Measurements from ENCODE around the gene ACSBG1. TPM values are rescaled to one million over a fixed set of nuclear protein-coding genes. Genes with fewer than 3 reads are reported as not detected.

ACSBG1 gene
- total and polyA plus RNA-seq, 10 donors: 0.16 to 0.33 (median 0.25) TPM; not detected in 4

DNA sequence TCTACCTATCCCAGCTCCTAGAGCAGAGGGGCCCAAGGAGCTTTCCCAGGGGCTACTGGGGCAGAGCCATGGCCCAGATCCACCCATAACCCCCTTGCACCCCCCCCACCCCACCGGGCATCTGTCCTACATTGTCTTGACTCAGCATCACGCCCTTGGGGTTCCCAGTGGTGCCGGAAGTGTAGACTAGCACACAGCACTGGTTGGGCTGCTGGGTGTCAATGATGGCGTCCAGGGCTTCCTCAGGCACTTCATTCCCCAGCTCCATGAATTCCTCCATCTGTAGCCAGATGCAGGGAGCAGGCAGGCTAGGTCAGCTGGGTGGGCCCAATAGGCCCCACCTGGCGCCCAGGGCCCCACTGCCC is 52.0 kb downstream of the ACSBG1 start:
- no peak for TF ChIP-seq POLR2A (IDR thresholded peaks at IDR 0.05)
- no peak for TF ChIP-seq POLR2AphosphoS5 (IDR thresholded peaks at IDR 0.05)
- TF ChIP-seq, protein P1, sequence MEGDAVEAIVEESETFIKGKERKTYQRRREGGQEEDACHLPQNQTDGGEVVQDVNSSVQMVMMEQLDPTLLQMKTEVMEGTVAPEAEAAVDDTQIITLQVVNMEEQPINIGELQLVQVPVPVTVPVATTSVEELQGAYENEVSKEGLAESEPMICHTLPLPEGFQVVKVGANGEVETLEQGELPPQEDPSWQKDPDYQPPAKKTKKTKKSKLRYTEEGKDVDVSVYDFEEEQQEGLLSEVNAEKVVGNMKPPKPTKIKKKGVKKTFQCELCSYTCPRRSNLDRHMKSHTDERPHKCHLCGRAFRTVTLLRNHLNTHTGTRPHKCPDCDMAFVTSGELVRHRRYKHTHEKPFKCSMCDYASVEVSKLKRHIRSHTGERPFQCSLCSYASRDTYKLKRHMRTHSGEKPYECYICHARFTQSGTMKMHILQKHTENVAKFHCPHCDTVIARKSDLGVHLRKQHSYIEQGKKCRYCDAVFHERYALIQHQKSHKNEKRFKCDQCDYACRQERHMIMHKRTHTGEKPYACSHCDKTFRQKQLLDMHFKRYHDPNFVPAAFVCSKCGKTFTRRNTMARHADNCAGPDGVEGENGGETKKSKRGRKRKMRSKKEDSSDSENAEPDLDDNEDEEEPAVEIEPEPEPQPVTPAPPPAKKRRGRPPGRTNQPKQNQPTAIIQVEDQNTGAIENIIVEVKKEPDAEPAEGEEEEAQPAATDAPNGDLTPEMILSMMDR (IDR thresholded peaks at IDR 0.05 in 8 of 11, conservative IDR thresholded peaks at IDR 0.05 in 3 of 11): no peak
- no peak overlapping the region for H3K4me3 ChIP-seq

DNA sequence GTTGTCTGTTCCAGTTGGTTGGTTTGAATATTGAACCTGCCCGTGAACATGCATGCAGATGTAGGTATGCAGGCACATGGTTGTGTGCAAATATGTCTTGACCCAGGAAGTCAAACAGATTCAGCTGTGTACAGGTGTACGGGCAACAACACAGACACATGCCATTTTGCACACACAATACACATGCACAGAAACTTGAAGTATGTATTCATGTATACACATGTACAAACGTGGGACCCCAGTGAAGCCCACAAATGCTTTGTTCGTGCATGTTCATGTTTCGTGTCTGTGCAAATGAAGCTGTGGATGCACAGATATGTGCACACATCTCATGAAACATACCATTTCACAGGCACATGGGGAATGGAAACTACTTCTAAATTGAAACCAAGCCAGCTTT is 54.5 kb downstream of the ACSBG1 start:
- Histone ChIP-seq H3K36me3 (no peaks in the 10 kb centered on the region), H3K4me3 (no peak overlapping the region), H3K27ac (no peak overlapping the region), H3K4me1 (peaks cover 0 to 11% (median 2%) of the 10 kb centered on the region in 6 donors), H3K27me3 (replicated peaks in 1 of 7) (no peaks in the 10 kb centered on the region), H3K9me3 (no peaks in the 10 kb centered on the region)
- TF ChIP-seq, protein P1 (IDR thresholded peaks at IDR 0.05 in 8 of 11, conservative IDR thresholded peaks at IDR 0.05 in 3 of 11): no peak
- TF ChIP-seq POLR2A (IDR thresholded peaks at IDR 0.05) (no peak), POLR2AphosphoS5 (IDR thresholded peaks at IDR 0.05) (no peak)
- DNase-seq: no peak
- 85 to 94% (median 91%) methylated on average over 5 of the region's 5 CpGs for WGBS, 5 donors
- intact Hi-C loops (cut with DNase I; ENCODE audit: low total_unique reads): no loop called here

More for the DNA sequence above, 52.0 kb downstream of the ACSBG1 start:
- no peaks in the 10 kb centered on the region for H3K36me3 ChIP-seq
- no peak for DNase-seq
- peaks cover 0 to 4% (median 0%) of the 10 kb centered on the region in 6 donors for H3K4me1 ChIP-seq
- H3K9me3 ChIP-seq: no peaks in the 10 kb centered on the region
- no peak overlapping the region for H3K27ac ChIP-seq
- 83 to 100% (median 94%) methylated on average over 5 of the region's 5 CpGs for WGBS, 5 donors
- H3K27me3 ChIP-seq (replicated peaks in 1 of 7): no peaks in the 10 kb centered on the region
- intact Hi-C loops (cut with DNase I; ENCODE audit: low total_unique reads): no loop called here

DNA sequence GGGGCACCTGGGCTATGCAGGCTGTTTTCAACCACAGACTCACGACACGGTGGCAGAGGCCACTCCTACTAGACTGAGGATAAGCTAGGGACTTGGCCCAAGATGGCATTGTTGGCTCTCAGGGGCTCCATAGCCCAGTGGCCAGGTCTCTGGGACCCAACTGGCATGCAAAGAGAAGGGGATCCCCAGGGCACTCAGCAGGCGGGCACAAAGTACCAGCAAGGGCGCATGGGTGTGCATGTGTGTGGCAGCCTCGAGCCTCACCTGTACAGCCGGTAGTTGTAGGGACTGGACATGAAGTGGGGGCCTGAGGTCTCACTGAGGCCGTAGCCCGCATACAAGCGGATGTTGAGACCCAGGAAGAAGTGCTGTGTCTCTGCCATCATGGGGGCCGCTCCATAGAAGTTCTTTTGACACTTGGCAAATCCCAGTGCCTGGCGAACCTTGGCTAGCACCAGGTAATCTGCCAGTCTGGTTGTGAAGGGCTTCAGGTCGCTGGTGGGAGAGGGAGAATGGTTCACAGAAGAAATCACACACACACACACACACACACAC is 55.0 kb downstream of the ACSBG1 start:
- intact Hi-C loops (cut with DNase I; ENCODE audit: low total_unique reads): no loop called here
- no peak for DNase-seq
- WGBS, 5 donors: 84 to 96% (median 91%) methylated on average over 11 to 12 of the region's 12 CpGs
- no peaks in the 10 kb centered on the region for H3K36me3 ChIP-seq
- H3K4me3 ChIP-seq: no peak overlapping the region
- H3K9me3 ChIP-seq: no peaks in the 10 kb centered on the region
- TF ChIP-seq POLR2AphosphoS5 (IDR thresholded peaks at IDR 0.05) (no peak), POLR2A (IDR thresholded peaks at IDR 0.05) (no peak)
- TF ChIP-seq, protein P1 (IDR thresholded peaks at IDR 0.05 in 8 of 11, conservative IDR thresholded peaks at IDR 0.05 in 3 of 11): no peak
- no peaks in the 10 kb centered on the region for H3K27me3 ChIP-seq (replicated peaks in 1 of 7)
- H3K27ac ChIP-seq: no peak overlapping the region
- H3K4me1 ChIP-seq: peaks cover 0 to 17% (median 7%) of the 10 kb centered on the region in 6 donors

DNA sequence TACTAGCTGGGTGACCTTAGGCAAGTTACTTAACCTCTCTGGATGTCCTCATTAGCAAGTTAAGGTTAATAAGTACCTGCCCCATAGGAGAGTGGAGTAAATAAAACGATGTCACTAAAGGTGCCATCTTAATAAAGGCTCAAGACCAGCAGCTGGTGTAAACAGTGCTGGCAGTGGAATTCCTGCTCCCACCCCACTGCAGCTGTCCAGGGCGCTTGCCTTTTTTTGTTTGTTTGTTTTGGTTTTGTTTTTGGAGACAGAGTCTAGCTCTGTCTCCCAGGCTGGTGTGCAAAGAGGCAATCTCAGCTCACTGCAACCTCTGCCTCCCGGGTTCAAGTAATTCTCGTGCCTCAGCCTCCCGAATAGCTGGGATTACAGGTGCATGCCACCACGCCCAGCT is 56.3 kb downstream of the ACSBG1 start:
- DNase-seq: no peak
- TF ChIP-seq, protein P1 (IDR thresholded peaks at IDR 0.05 in 8 of 11, conservative IDR thresholded peaks at IDR 0.05 in 3 of 11): no peak
- TF ChIP-seq POLR2A (IDR thresholded peaks at IDR 0.05) (no peak), POLR2AphosphoS5 (IDR thresholded peaks at IDR 0.05) (no peak)
- Histone ChIP-seq H3K4me3 (no peak overlapping the region), H3K36me3 (no peaks in the 10 kb centered on the region), H3K9me3 (no peaks in the 10 kb centered on the region), H3K4me1 (peaks cover 0 to 30% (median 20%) of the 10 kb centered on the region in 6 donors), H3K27ac (no peak overlapping the region), H3K27me3 (replicated peaks in 1 of 7) (no peaks in the 10 kb centered on the region)
- WGBS, 5 donors: 87 to 95% (median 89%) methylated on average over 6 of the region's 6 CpGs
- intact Hi-C loops (cut with DNase I; ENCODE audit: low total_unique reads): no loop called here

Data from spleen (tissue), 11 donors.